HuH-7 (cell line): Measurements from ENCODE around the gene TSPAN7.

ENCODE experiments used
- DNase-seq: peaks from one replicate; pipeline ENCODE4 v3.0.0; 2011; ENCODE audit warnings: low spot score

TSPAN7 gene

GRCh38 chrX:38561126-38561868 is at the start of gene TSPAN7:
TSPAN7 (plus strand) TSS chrX:38561542; CDS start chrX:38561547, 5 bp downstream.
- DNase-seq, result peak; percentile 68

DNA sequence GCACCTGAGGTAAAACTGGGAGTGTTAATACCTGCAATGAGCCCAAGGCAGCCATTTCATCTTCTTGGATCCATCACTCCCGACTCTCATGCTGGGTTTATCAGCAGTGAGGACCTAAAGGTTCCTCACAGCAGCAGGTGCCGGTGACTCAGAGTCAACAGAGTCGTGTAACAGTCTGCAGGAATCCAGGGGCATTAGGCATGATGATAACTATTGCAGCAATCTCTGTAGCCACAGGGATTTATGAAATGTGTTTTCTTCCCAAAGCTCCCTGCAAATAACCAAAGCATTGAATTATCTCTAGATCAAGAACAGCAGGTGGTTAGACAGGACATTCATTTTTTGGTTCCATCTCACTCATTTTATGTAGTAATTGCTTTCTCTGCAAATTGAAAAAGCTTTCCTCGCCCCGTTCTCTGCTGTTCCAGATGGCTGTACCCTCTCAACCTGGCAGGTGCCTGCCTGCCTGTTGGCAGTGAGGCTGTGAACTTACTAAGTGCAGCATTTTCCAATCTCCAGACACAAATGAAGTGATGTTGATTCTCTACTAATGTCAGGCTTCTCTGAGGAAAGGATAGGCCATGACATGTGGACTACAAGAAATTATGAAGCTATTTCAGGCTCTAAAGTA is 48.1 kb upstream of the TSPAN7 start:
- no peak for DNase-seq

DNA sequence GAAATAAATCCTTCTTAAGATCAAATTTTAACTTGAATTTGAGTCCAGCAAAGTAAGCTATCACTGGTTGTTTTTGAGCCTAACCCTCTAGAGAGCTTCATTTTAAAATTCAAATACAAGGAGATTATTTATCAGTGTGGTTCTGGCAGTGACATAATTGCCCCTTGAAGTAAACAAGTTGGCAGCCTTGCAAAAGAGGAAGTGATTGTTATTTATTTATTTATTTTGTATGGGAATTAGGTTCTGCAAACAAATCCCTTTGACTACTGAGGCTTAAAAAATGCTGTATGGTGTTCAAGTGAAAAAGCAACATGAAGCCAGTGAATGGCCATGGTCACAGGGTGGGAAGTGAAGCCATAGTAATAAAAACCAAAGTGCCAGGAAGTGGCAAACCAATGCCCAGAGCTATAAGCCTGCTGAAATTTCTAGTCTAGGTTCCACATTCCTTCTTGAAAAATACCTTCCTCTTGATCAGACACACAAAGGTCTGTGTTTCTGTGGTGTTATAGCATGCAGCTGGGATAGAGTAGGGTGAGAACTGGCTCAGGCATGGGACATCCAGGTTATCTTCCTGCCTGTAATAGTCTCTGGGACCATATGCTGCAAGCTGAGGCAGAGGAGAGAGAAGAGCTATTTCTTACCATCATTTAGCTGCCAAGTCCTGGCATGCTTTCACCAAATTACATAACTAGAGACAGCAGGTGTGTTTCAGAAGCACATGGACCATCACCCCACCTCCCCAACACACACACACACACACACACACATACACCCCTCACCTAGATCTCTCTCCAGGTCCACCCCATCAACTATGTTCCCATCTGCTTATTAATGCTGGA is 47.1 kb upstream of the TSPAN7 start:
- DNase-seq, result no peak

- no peak for DNase-seq
Observed at GRCh38 chrX:38515291-38515690, 46.1 kb upstream of the TSPAN7 start.

DNA sequence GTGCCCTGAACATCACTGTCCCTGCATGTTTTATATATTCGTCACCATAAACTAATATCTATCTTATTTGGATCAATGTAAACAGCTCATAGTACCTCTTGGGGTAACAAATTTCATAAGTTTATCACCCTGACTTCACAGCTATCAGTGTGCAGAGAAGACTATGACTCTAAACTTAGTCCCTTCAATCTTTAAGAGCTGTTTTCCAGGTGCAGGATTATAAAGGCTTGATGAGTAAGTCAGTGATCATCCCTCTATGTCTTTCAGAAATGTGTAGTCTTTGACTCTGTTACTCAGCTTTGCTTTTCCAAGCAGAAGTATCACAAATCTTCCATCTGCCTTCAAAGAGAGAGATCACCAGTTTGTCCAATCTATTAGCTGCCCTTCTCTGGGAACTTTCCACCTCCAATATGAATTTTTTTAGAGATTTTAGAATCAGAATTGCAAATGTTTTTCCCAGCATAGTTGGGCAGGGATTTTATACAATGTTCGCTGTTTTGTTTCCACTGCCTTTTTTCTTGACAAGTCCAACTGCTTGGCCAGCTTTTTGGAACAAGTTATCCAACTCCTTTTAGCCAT is 45.1 kb upstream of the TSPAN7 start:
- DNase-seq, result no peak

DNA sequence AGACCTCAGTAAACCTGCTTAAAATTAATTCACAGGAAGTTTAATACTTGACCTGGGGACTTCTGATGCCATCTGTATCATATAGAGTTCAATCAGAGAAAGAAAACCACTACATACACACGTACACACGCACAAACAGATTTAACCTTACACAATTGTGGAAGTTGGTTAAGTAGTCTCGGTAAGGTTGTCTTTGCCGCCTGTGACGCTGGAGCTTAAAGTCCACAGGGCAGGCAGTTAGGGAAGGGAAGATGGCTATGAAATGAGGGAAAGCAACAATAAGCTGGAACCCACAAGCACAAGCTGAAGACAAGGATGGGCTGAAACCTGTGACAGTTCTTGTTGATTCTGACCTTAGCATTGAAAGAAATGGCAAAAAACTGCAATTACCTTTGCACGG is 41.7 kb upstream of the TSPAN7 start:
- no peak for DNase-seq

- no peak for DNase-seq
Observed at GRCh38 chrX:38538134-38538533, 23.2 kb upstream of the TSPAN7 start.

DNA sequence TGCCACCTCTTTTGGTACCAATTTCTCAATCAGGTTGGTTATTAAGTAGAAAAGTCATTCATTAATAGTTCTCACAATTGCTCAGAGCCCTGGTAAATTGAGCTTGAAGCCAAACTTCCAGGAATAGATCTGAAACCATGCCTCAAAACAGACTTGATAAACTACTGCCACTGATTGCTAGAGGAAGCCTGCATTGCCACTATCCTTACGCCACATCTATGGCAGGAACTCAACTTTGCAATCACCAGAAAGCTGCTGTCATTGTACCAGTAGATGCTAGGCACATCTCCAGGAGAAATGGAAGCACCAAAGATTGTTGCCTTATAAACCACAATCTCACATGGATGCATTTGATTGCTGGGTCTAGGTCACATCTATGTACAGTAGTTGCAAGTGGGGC is 21.6 kb upstream of the TSPAN7 start:
- DNase-seq, result no peak

DNA sequence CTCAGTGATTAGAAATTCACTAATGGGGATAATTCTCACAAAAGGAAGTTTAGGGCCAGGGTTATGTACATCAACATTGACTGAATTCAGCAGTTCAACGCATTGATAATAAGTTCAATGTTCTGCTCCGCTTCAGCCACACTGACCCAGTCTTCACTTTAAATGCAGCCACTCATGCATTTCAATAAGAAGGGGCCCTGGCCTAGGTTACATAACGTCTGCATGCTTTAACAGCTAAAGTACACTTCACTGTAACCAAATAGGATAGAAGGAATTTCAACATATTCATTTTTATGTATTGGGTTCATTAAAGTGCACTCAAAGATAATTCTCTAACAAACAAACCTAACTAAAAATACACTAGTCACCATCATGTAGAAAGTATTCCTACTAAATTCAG is 12.8 kb upstream of the TSPAN7 start:
- DNase-seq, result no peak

GRCh38 chrX:38552721-38553120 is 8.6 kb upstream of the TSPAN7 start:
- DNase-seq, result no peak

DNA sequence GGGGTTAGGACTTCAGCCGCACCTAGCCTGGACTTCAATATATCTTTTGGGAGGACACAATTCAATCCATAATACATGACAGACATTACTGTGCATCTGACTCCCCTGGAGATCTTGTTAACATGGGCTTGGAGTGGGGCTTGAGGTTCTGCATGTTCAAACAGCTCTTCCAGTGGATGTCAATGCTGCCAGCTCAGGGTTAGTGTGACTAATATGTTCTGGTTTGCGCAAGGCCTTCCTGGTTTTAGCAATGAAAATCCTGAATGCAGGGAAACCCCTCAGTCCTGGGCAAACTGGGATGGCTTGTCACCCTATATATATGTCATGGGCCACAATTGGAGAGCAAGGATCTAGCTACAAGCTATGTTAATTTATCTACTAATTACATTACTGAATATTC is 2.7 kb upstream of the TSPAN7 start:
- no peak for DNase-seq

- DNase-seq, result no peak
Observed at GRCh38 chrX:38560776-38561125, 591 bp upstream of the TSPAN7 start.

- DNase-seq, result peak; percentile 6
Observed at GRCh38 chrX:38561951-38562719, 793 bp downstream of the TSPAN7 start.

DNA sequence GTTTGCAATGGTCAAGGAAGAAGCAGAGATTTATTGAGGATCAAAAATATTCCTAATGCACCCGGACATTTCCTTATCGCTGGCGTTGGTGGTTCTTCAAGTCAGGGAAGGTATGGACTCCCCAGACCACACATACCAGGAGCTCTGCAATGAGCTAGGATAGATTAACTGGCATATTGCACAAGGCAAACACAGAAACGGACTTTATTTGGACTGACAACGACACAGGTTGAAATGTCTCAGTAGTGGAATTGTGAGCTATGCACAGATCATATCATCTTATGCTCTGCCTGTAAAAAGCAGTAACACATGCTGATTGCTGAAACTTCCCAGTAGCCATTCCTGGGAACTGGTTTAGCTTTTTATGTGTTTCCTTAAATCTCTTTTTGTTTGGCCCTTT is 1.7 kb downstream of the TSPAN7 start:
- DNase-seq, result no peak

- DNase-seq, result no peak
Observed at GRCh38 chrX:38570396-38570795, 9.1 kb downstream of the TSPAN7 start.

DNA sequence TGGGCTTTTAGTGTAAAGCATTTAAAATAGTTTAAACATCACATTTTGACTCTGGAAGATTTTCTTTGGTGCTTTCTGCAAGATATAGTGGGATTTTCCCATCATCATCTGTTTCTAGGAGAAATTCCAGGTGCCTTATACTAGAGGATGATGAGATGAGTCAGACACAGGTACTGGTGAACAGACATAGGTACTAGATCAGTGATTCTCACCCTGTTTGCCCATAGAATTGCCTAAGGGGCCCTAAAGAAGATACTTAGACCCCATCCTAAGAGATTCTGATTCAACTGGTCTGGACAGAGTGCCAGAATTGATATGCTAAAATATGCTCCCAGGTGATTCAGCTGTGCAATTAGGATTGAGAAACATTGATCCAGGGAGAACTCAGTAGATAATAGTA is 9.7 kb downstream of the TSPAN7 start:
- no peak for DNase-seq

DNA sequence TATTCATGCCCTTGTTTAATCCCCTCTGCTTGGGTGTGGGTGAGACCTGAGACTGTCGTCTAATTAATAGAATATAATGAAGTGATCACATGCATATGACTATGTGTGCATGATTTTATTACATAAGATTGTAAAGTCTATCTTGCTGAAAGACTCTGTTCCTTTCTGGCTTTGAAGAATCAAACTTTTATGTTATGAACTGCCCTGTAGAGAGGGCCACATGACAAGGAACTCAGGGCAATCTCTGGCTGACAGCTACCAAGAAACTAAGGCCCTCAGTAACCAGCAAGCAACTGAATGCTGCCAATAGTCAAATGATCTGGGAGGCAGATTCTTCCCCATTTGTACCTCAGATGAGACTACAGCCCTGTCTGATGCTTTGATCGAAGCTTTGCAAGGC is 13.5 kb downstream of the TSPAN7 start:
- no peak for DNase-seq

DNA sequence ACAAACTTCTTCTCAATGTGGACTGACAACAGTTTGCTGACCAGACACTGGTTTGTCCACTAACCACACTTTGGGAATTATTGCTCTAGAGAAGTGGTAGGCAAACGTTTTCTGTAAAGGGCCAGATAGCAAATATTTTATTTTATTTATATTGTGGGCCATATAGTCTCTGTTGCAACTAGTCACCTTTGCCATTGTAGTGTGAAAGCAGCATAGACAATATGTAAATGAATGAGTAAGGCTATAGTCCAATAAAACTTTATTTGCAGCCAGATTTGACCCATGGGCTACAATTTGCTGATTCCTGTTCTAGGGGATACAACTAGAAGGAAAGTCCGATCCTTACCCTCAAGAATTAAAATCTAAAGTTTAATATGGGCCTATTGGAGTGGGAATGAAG is 14.5 kb downstream of the TSPAN7 start:
- no peak for DNase-seq

DNA sequence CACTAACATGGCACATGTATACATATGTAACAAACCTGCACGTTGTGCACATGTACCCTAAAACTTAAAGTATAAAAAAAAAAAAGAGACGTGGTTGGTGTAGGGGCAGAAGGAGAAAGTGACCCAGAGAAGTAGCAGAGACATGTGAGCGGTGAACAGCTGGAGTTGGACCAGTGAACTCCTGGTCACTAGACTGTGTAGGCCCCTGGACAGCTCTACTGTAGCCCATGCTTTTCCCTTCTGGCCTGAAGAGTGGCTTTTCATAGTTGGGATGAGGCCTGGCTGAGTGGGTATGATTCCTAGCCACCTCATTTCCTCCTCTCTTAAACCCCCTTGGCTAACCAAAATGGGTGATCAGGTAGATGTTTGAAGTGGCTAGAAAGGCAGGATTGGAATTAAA is 16.4 kb downstream of the TSPAN7 start:
- no peak for DNase-seq

DNA sequence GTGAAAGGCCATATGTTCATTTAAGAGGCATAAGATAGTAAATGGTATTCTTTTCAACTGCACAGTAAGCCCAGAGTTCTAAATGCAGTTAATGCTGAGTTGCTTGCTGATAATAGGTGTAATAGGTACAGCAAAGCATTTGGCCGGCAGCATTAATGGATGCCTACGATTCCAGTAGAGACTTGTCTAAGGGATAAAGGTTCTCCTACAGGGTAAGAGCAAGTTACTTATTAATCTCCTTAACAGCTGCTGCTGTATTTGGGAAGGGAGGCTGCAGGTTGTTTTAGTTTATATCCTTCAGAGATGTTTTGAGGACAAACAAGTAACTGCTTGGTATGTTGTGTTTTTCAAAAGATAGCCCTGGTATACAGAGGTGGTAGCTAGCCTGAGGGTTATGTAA is 16.8 kb downstream of the TSPAN7 start:
- peak; percentile 5 for DNase-seq

DNA sequence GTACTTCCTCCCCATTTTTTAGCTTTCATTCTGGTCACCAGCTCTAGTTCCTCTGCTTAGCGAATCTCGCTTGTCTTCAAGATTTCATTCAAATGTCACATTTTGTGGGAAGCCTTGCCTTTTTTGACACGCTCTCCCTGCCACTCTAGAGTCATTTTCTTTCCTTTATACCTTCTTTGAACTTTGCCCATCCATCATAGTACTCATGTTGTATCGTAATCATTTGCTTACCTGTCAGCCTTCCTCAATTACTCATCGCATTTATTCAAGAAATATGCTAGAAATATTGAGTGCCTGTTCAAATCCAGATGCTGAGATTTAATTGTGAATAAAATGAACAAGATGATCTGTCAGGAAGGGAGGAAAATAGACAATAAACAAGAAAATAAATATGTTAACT is 21.8 kb downstream of the TSPAN7 start:
- DNase-seq, result no peak

- no peak for DNase-seq
Observed at GRCh38 chrX:38594434-38594833, 33.1 kb downstream of the TSPAN7 start.
